ENCODE measurements around the gene MS4A5. TPM values are rescaled to one million over a fixed set of nuclear protein-coding genes. Genes with fewer than 3 reads are reported as not detected.

The MS4A5 gene
- total and polyA plus RNA-seq, 10 of the 15 experiments (the other 5 are each of a cell fraction or from before 2014, with no cell fraction given), result not detected

DNA sequence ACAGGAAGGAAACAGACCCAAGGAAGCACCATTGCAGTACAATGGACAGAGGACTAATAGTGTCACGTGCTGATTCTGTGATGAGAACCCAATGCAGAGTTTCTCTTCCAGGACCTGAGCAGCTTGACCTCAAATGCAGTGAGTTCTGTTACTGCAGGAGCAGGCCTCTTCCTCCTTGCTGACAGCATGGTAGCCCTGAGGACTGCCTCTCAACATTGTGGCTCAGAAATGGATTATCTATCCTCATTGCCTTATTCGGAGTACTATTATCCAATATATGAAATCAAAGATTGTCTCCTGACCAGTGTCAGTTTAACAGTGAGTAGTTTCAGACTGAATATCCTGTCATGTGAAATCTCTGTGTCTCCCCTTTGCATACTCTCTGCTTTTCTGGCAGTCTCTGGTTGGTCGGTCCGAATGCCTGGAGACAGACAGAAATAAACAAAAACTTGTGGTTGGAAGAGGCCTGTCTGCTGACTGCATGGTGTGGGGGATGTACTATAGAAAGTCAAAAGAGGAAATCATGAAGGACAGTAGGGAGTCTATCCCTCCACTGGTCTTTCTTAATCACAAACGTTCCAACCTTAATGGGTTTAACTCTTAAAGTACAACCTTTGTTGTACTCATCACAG is 40.0 kb upstream of the MS4A5 start (continued):
- TF ChIP-seq ATF2 (IDR thresholded peaks at IDR 0.05; ENCODE audit: low read length) (peak; percentile 21; the same call in 1 of the 2 replicates), MXI1 (IDR thresholded peaks at IDR 0.05; ENCODE audit: low read depth, low read length) (peak; percentile 63; the same call in 1 of the 2 replicates), MTA3 (IDR thresholded peaks at IDR 0.05; ENCODE audit: borderline replicate concordance, low read length) (no peak), STAT1 (conservative IDR thresholded peaks at IDR 0.05) (no peak), BHLHE40 (IDR thresholded peaks at IDR 0.05; ENCODE audit: borderline replicate concordance in 1 of 2, low read depth in 2 of 2, low read length in 1 of 2) (peak; percentile 78 to 81), RBBP5 (conservative IDR thresholded peaks at IDR 0.05) (no peak)
- TF ChIP-seq, protein P1, sequence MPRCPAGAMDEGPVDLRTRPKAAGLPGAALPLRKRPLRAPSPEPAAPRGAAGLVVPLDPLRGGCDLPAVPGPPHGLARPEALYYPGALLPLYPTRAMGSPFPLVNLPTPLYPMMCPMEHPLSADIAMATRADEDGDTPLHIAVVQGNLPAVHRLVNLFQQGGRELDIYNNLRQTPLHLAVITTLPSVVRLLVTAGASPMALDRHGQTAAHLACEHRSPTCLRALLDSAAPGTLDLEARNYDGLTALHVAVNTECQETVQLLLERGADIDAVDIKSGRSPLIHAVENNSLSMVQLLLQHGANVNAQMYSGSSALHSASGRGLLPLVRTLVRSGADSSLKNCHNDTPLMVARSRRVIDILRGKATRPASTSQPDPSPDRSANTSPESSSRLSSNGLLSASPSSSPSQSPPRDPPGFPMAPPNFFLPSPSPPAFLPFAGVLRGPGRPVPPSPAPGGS (IDR thresholded peaks at IDR 0.05; ENCODE audit: borderline replicate concordance, insufficient read depth, low read depth, low read length, poor library complexity, severe bottlenecking), result no peak

- POLR2A ChIA-PET, result interaction anchor here (1.4 to 1.6 kb wide), 2 partner anchors 12 to 66 kb away, joined by 4 to 6 read pairs; partner anchors contain the start of genes MS4A1 and MS4A7
Measured at GRCh38 chr11:60390419-60390818, 39.0 kb upstream of the MS4A5 start.

More at GRCh38 chr11:60390419-60390818, 39.0 kb upstream of the MS4A5 start:
- Histone ChIP-seq H2AFZ (ENCODE audit: control insufficient read depth, low read depth, low read length) (no peak overlapping the region; the same call in 1 of the 2 replicates), H3K4me2 (ENCODE audit: control insufficient read depth, insufficient read depth) (no peak overlapping the region), H4K20me1 (ENCODE audit: control insufficient read depth, insufficient read depth) (no peaks in the 10 kb centered on the region), H3K9me3 (replicated peaks; ENCODE audit: control insufficient read depth, insufficient read depth, low read length) (peaks cover 4% of the 10 kb centered on the region; the same call in 2 of the 3 replicates), H3K27ac (ENCODE audit: control insufficient read depth, insufficient read depth) (no peak overlapping the region), H3K4me3 (no peak overlapping the region), H3K27me3 (replicated peaks in 1 of 2; ENCODE audit: control insufficient read depth in 2 of 2, insufficient read depth in 2 of 2, low read length in 1 of 2) (no peaks in the 10 kb centered on the region), H3K36me3 (ENCODE audit: control insufficient read depth in 2 of 2, insufficient read depth in 2 of 2, low read length in 1 of 2) (no peaks in the 10 kb centered on the region), H3K9ac (ENCODE audit: control insufficient read depth, insufficient read depth, low read length) (no peak overlapping the region), H3K79me2 (ENCODE audit: control insufficient read depth, insufficient read depth, low read length) (no peaks in the 10 kb centered on the region), H3K4me1 (ENCODE audit: control insufficient read depth, insufficient read depth, low read length) (peaks cover 19% of the 10 kb centered on the region)
- in situ Hi-C loops (cut with MboI), result no loop called here
- BruUV-seq (replicated peaks), result no TSS peak
- TF ChIP-seq BHLHE40 (IDR thresholded peaks at IDR 0.05; ENCODE audit: borderline replicate concordance in 1 of 2, low read depth in 2 of 2, low read length in 1 of 2), result no peak
- peak; percentile 27; the same call in 1 of the 2 replicates for TF ChIP-seq SPI1 (IDR thresholded peaks at IDR 0.05; ENCODE audit: borderline replicate concordance, insufficient read depth, low read depth, low read length)
- CTCF ChIA-PET, result interaction anchor here (1.3 to 1.7 kb wide), 3 partner anchors 11 to 45 kb away, joined by 5 to 6 read pairs (median 5); partner anchors contain the start of gene MS4A7
- intact Hi-C loops (cut with micrococcal nuclease; ENCODE audit: unreplicated experiment), result no loop called here
- SMC1A ChIA-PET (ENCODE audit: uncharacterized antibody, unreplicated experiment), result interaction anchor here (0.9 to 2.6 kb wide), 6 partner anchors 12 to 67 kb away, joined by 3 to 7 read pairs (median 4); partner anchors contain the start of genes MS4A1 and MS4A7
- no peak for FAIRE-seq
- DNase-seq (ENCODE audit: low read depth, low spot score), result no peak
- RAD21 ChIA-PET (ENCODE audit: unreplicated experiment), result interaction anchor here (1.0 to 2.2 kb wide), 4 partner anchors 13 to 93 kb away, joined by 4 to 5 read pairs (median 4); no protein-coding TSS in a partner anchor
- ATAC-seq, result no peak

Data from GM12878 (cell line).